ENCODE results near the gene RXFP4. TPM values are rescaled to one million over a fixed set of nuclear protein-coding genes. Genes with fewer than 3 reads are reported as not detected.

The RXFP4 gene
- total and polyA plus RNA-seq, 4 donors: not detected

DNA sequence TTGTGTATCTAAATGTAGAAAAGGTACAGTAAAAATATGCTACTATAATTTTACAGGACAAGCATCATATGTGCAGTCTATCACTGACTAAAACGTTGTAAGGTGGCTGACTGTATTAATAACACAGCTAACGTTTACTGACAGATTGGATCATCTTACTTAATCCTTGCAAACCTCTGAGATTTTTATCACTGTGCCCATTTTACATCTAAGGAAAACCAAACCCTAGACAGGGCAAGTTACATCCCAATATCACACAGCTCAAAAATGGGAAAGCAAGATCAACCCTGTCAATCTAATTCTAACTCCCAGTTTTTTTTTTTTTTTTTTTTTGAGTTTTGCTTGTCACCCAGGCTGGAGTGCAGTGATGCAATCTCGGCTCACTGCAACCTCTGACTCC, 22.8 kb upstream of the RXFP4 start:
- DNase-seq (ENCODE audit: low spot score): no peak
- H3K36me3 ChIP-seq (ENCODE audit: control insufficient read depth in 4 of 4, insufficient read depth in 3 of 4, low read depth in 1 of 4, low read length in 3 of 4): peaks cover 21 to 89% (median 76%) of the 10 kb centered on the region in 4 donors
- H3K9me3 ChIP-seq (ENCODE audit: control insufficient read depth in 4 of 4, low read length in 3 of 4): no peaks in the 10 kb centered on the region

DNA sequence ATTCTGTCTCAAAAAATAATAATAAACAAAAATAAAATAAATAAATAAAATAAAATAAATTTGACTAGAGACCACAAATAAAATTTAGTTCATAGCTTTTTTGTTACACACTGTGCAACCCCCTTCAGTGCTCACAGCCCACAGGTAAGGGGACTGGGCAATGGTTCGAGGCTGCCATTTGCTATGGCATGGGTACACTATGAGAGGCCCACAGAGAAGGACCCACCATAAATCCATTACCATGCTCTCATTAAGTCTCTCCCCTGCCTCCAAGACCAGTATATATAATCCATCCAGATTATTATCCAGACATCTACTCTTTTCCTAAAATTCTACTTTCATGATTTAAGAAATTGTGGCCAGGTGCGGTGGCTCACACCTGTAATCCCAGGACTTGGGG, 21.6 kb upstream of the RXFP4 start:
- TF ChIP-seq, protein P1, sequence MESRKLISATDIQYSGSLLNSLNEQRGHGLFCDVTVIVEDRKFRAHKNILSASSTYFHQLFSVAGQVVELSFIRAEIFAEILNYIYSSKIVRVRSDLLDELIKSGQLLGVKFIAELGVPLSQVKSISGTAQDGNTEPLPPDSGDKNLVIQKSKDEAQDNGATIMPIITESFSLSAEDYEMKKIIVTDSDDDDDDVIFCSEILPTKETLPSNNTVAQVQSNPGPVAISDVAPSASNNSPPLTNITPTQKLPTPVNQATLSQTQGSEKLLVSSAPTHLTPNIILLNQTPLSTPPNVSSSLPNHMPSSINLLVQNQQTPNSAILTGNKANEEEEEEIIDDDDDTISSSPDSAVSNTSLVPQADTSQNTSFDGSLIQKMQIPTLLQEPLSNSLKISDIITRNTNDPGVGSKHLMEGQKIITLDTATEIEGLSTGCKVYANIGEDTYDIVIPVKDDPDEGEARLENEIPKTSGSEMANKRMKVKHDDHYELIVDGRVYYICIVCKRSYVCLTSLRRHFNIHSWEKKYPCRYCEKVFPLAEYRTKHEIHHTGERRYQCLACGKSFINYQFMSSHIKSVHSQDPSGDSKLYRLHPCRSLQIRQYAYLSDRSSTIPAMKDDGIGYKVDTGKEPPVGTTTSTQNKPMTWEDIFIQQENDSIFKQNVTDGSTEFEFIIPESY (IDR thresholded peaks at IDR 0.05): no peak
- TF ChIP-seq FOXA2 (IDR thresholded peaks at IDR 0.05): no peak
- 96% methylated on average over 2 of the region's 2 CpGs for WGBS

More for the DNA sequence above, 22.8 kb upstream of the RXFP4 start:
- no peaks in the 10 kb centered on the region for H3K27me3 ChIP-seq (ENCODE audit: control insufficient read depth in 4 of 4, insufficient read depth in 4 of 4, low read length in 3 of 4)
- H3K9ac ChIP-seq (ENCODE audit: low read depth in 1 of 2, low read length in 2 of 2): no peak overlapping the region
- no peak for TF ChIP-seq SP1 (IDR thresholded peaks at IDR 0.05)
- no peak for TF ChIP-seq YY1 (IDR thresholded peaks at IDR 0.05)
- TF ChIP-seq GABPA (IDR thresholded peaks at IDR 0.05 in 1 of 2, conservative IDR thresholded peaks at IDR 0.05 in 1 of 2): no peak
- TF ChIP-seq FOXA1 (IDR thresholded peaks at IDR 0.05): no peak
- no peak for TF ChIP-seq EGR1 (IDR thresholded peaks at IDR 0.05; ENCODE audit: low read depth in 2 of 2)
- no peak for TF ChIP-seq NR2F2 (IDR thresholded peaks at IDR 0.05)
- no peaks in the 10 kb centered on the region for H3K4me1 ChIP-seq (ENCODE audit: control insufficient read depth in 4 of 4, insufficient read depth in 4 of 4, low read length in 3 of 4)
- H3K27ac ChIP-seq (ENCODE audit: low read depth in 1 of 2, low read length in 2 of 2): no peak overlapping the region
- 74% methylated on average over 3 of the region's 3 CpGs for WGBS
- no peak overlapping the region for H3K4me3 ChIP-seq (ENCODE audit: low read depth in 1 of 3, low read length in 3 of 3)

DNA sequence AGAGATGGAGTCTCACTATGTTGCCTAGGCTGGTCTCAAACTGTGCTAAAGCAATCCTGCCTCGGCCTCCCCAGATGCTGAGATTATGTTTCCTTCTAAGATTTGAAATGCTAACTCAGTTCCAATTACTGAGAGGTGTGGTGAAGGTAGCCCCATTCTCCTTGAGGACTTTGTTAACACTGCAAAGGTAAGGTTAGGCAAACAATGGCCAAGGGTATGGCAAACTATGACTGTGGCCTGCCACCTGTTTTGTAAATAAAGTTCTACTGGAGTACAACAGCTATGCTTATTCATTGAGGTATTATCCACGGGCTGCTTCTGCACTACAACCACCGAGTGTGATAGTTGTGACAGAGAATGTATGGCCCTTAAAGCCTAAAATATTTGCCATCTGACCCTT, 20.7 kb upstream of the RXFP4 start:
- H3K27ac ChIP-seq (ENCODE audit: low read depth in 1 of 2, low read length in 2 of 2): no peak overlapping the region

More for the DNA sequence above, 21.6 kb upstream of the RXFP4 start:
- Histone ChIP-seq H3K4me1 (ENCODE audit: control insufficient read depth in 4 of 4, insufficient read depth in 4 of 4, low read length in 3 of 4) (no peaks in the 10 kb centered on the region), H3K27ac (ENCODE audit: low read depth in 1 of 2, low read length in 2 of 2) (no peak overlapping the region), H3K9me3 (ENCODE audit: control insufficient read depth in 4 of 4, low read length in 3 of 4) (no peaks in the 10 kb centered on the region), H3K9ac (ENCODE audit: low read depth in 1 of 2, low read length in 2 of 2) (no peak overlapping the region), H3K36me3 (ENCODE audit: control insufficient read depth in 4 of 4, insufficient read depth in 3 of 4, low read depth in 1 of 4, low read length in 3 of 4) (peaks cover 22 to 85% (median 73%) of the 10 kb centered on the region in 4 donors), H3K27me3 (ENCODE audit: control insufficient read depth in 4 of 4, insufficient read depth in 4 of 4, low read length in 3 of 4) (no peaks in the 10 kb centered on the region), H3K4me3 (ENCODE audit: low read depth in 1 of 3, low read length in 3 of 3) (no peak overlapping the region)
- no peak for DNase-seq (ENCODE audit: low spot score)

More for the DNA sequence above, 20.7 kb upstream of the RXFP4 start:
- WGBS: 96% methylated on average over 3 of the region's 3 CpGs
- no peaks in the 10 kb centered on the region for H3K4me1 ChIP-seq (ENCODE audit: control insufficient read depth in 4 of 4, insufficient read depth in 4 of 4, low read length in 3 of 4)
- no peak for DNase-seq (ENCODE audit: low spot score)
- no peak overlapping the region for H3K9ac ChIP-seq (ENCODE audit: low read depth in 1 of 2, low read length in 2 of 2)
- no peak overlapping the region for H3K4me3 ChIP-seq (ENCODE audit: low read depth in 1 of 3, low read length in 3 of 3)
- TF ChIP-seq, protein P2, sequence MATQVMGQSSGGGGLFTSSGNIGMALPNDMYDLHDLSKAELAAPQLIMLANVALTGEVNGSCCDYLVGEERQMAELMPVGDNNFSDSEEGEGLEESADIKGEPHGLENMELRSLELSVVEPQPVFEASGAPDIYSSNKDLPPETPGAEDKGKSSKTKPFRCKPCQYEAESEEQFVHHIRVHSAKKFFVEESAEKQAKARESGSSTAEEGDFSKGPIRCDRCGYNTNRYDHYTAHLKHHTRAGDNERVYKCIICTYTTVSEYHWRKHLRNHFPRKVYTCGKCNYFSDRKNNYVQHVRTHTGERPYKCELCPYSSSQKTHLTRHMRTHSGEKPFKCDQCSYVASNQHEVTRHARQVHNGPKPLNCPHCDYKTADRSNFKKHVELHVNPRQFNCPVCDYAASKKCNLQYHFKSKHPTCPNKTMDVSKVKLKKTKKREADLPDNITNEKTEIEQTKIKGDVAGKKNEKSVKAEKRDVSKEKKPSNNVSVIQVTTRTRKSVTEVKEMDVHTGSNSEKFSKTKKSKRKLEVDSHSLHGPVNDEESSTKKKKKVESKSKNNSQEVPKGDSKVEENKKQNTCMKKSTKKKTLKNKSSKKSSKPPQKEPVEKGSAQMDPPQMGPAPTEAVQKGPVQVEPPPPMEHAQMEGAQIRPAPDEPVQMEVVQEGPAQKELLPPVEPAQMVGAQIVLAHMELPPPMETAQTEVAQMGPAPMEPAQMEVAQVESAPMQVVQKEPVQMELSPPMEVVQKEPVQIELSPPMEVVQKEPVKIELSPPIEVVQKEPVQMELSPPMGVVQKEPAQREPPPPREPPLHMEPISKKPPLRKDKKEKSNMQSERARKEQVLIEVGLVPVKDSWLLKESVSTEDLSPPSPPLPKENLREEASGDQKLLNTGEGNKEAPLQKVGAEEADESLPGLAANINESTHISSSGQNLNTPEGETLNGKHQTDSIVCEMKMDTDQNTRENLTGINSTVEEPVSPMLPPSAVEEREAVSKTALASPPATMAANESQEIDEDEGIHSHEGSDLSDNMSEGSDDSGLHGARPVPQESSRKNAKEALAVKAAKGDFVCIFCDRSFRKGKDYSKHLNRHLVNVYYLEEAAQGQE (IDR thresholded peaks at IDR 0.05): no peak
- TF ChIP-seq JUND (IDR thresholded peaks at IDR 0.05): no peak
- TF ChIP-seq GABPA (IDR thresholded peaks at IDR 0.05 in 1 of 2, conservative IDR thresholded peaks at IDR 0.05 in 1 of 2): no peak
- TF ChIP-seq SP1 (IDR thresholded peaks at IDR 0.05): no peak
- no peak for TF ChIP-seq RXRA (IDR thresholded peaks at IDR 0.05)
- no peak for TF ChIP-seq RAD21 (IDR thresholded peaks at IDR 0.05)
- TF ChIP-seq, protein P1 (IDR thresholded peaks at IDR 0.05): no peak
- TF ChIP-seq, protein P3, sequence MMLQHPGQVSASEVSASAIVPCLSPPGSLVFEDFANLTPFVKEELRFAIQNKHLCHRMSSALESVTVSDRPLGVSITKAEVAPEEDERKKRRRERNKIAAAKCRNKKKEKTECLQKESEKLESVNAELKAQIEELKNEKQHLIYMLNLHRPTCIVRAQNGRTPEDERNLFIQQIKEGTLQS (IDR thresholded peaks at IDR 0.05): no peak
- TF ChIP-seq HNF4G (IDR thresholded peaks at IDR 0.05): no peak
- no peak for TF ChIP-seq HNF4A (conservative IDR thresholded peaks at IDR 0.05)
- no peak for TF ChIP-seq FOXA1 (IDR thresholded peaks at IDR 0.05)
- no peak for TF ChIP-seq TAF1 (conservative IDR thresholded peaks at IDR 0.05)
- no peak for TF ChIP-seq FOXA2 (IDR thresholded peaks at IDR 0.05)
- TF ChIP-seq, protein P4, sequence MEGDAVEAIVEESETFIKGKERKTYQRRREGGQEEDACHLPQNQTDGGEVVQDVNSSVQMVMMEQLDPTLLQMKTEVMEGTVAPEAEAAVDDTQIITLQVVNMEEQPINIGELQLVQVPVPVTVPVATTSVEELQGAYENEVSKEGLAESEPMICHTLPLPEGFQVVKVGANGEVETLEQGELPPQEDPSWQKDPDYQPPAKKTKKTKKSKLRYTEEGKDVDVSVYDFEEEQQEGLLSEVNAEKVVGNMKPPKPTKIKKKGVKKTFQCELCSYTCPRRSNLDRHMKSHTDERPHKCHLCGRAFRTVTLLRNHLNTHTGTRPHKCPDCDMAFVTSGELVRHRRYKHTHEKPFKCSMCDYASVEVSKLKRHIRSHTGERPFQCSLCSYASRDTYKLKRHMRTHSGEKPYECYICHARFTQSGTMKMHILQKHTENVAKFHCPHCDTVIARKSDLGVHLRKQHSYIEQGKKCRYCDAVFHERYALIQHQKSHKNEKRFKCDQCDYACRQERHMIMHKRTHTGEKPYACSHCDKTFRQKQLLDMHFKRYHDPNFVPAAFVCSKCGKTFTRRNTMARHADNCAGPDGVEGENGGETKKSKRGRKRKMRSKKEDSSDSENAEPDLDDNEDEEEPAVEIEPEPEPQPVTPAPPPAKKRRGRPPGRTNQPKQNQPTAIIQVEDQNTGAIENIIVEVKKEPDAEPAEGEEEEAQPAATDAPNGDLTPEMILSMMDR (IDR thresholded peaks at IDR 0.05; ENCODE audit: low read depth, low read length, missing input control): no peak
- no peaks in the 10 kb centered on the region for H3K27me3 ChIP-seq (ENCODE audit: control insufficient read depth in 4 of 4, insufficient read depth in 4 of 4, low read length in 3 of 4)
- H3K36me3 ChIP-seq (ENCODE audit: control insufficient read depth in 4 of 4, insufficient read depth in 3 of 4, low read depth in 1 of 4, low read length in 3 of 4): peaks cover 25 to 83% (median 74%) of the 10 kb centered on the region in 4 donors
- no peaks in the 10 kb centered on the region for H3K9me3 ChIP-seq (ENCODE audit: control insufficient read depth in 4 of 4, low read length in 3 of 4)

All from liver (tissue), 9 donors.